Neural cell (in vitro differentiated cells): ENCODE measurements around the gene KIFC3. TPM values are rescaled to one million over a fixed set of nuclear protein-coding genes. Genes with fewer than 3 reads are reported as not detected.

Experiments
- H2AFZ ChIP-seq: fragments of 200-600, 300-800 bp; sonication (generic), shearing (Covaris generic); 2 replicates; pipeline ENCODE4 v1.6.0; 2014; ENCODE audit warnings: low read depth, mild to moderate bottlenecking, antibody characterized with exemption, low read length, moderate library complexity
- H3F3A ChIP-seq: fragments of 200-600 bp; shearing (Covaris generic); 2 replicates; pipeline ENCODE4 v1.6.1; 2016; ENCODE audit warnings: mild to moderate bottlenecking, moderate library complexity, mixed read lengths, antibody characterized with exemption, low read length; ENCODE audit not compliant: insufficient read depth, poor library complexity, severe bottlenecking
- H3K27ac ChIP-seq: fragments of 200-600, 300-800 bp; sonication (generic), shearing (Covaris generic); 2 replicates; pipeline ENCODE4 v1.5.1; 2014; ENCODE audit warnings: mild to moderate bottlenecking, low read length, moderate library complexity
- H3K27me3 ChIP-seq: fragments of 300-800, 200-600 bp; sonication (generic), shearing (Covaris generic); 2 replicates; pipeline ENCODE4 v1.6.0; 2014; ENCODE audit warnings: mild to moderate bottlenecking, low read depth, low read length, moderate library complexity; ENCODE audit not compliant: insufficient read depth
- H3K36me3 ChIP-seq: fragments of 300-800, 200-600 bp; sonication (generic), shearing (Covaris generic); 2 replicates; pipeline ENCODE4 v1.5.1; 2014; ENCODE audit warnings: mild to moderate bottlenecking, antibody characterized with exemption, low read length, moderate library complexity; ENCODE audit not compliant: insufficient read depth
- H3K4me2 ChIP-seq: fragments of 300-800, 200-600 bp; sonication (generic), shearing (Covaris generic); 2 replicates; pipeline ENCODE4 v1.6.0; 2014; ENCODE audit warnings: mild to moderate bottlenecking, low read length
- H3K4me3 ChIP-seq: fragments of 300-800, 200-600 bp; sonication (generic), shearing (Covaris generic); 2 replicates; pipeline ENCODE4 v1.5.1; 2014; ENCODE audit warnings: mild to moderate bottlenecking, low read length, moderate library complexity
- H3K79me2 ChIP-seq: fragments of 200-600 bp; shearing (Covaris generic); replicated peaks from 2 replicates; pipeline ENCODE4 v1.6.0; 2014; ENCODE audit warnings: mild to moderate bottlenecking, low read length, moderate library complexity; ENCODE audit not compliant: insufficient read depth
- H3K9ac ChIP-seq: fragments of 300-800, 200-600 bp; sonication (generic), shearing (Covaris generic); 2 replicates; pipeline ENCODE4 v1.6.1; 2016; ENCODE audit warnings: mild to moderate bottlenecking, low read length, mixed read lengths
- H3K9me2 ChIP-seq: fragments of 200-600 bp; shearing (Covaris generic); 2 replicates; pipeline ENCODE4 v1.6.1; 2016; ENCODE audit warnings: mild to moderate bottlenecking, low read length, mixed read lengths; ENCODE audit not compliant: insufficient read depth
- H3K9me3 ChIP-seq: fragments of 200-600, 300-800 bp; sonication (generic), shearing (Covaris generic); 2 replicates; pipeline ENCODE4 v1.6.1; 2016; ENCODE audit warnings: mild to moderate bottlenecking, mixed run types, low read length, moderate library complexity, mixed read lengths
- H4K20me1 ChIP-seq: fragments of 200-600 bp; shearing (Covaris generic); 2 replicates; pipeline ENCODE4 v1.6.1; 2016; ENCODE audit warnings: mild to moderate bottlenecking, mixed run types; ENCODE audit not compliant: insufficient read depth
- EP300 ChIP-seq: fragments of 450-650 bp; conservative IDR thresholded peaks from 2 replicates; pipeline ENCODE4 v1.6.1; 2014; ENCODE audit warnings: antibody characterized with exemption, mild to moderate bottlenecking, moderate library complexity; ENCODE audit not compliant: poor library complexity, severe bottlenecking
- EZH2 ChIP-seq: fragments of 200-600, 300-800 bp; shearing (Covaris generic), sonication (generic); IDR thresholded peaks from 2 replicates; pipeline ENCODE4 v1.6.1; 2014; ENCODE audit warnings: antibody characterized with exemption, low read length, borderline replicate concordance, mild to moderate bottlenecking; ENCODE audit not compliant: insufficient read depth, poor library complexity, severe bottlenecking
- MXI1 ChIP-seq: fragments of 450-650 bp; conservative IDR thresholded peaks from 2 replicates; pipeline ENCODE4 v1.6.1; 2014; ENCODE audit warnings: antibody characterized with exemption, mild to moderate bottlenecking; ENCODE audit not compliant: poor library complexity, severe bottlenecking
- POLR2AphosphoS5 ChIP-seq: IDR thresholded peaks from 2 replicates; pipeline ENCODE4 v1.6.1; 2012
- RAD21 ChIP-seq: fragments of 450-650 bp; conservative IDR thresholded peaks from 2 replicates; pipeline ENCODE4 v1.6.1; 2014; ENCODE audit warnings: antibody characterized with exemption, mild to moderate bottlenecking, moderate library complexity
- REST ChIP-seq: IDR thresholded peaks from 2 replicates; pipeline ENCODE4 v1.6.1; 2012; ENCODE audit warnings: borderline replicate concordance
- SMC3 ChIP-seq: fragments of 450-650 bp; conservative IDR thresholded peaks from 2 replicates; pipeline ENCODE4 v1.6.1; 2014; ENCODE audit warnings: antibody characterized with exemption, mild to moderate bottlenecking, moderate library complexity; ENCODE audit not compliant: poor library complexity
- TAF1 ChIP-seq: IDR thresholded peaks from 2 replicates; pipeline ENCODE4 v1.6.1; 2012; ENCODE audit warnings: low read depth
- polyA plus RNA-seq: library from polyadenylated mRNA; depleted of rRNA; stranded (reverse); fragments of >200 nt; gene quantifications from 2 replicates; pipeline ENCODE4 v1.2.3, GENCODE V29; 2014
- TF ChIP-seq, protein P1 (sequence below): fragments of 450-650 bp; IDR thresholded peaks from 2 replicates; pipeline ENCODE4 v1.5.1; 2014; ENCODE audit warnings: antibody characterized with exemption, mild to moderate bottlenecking, moderate library complexity; ENCODE audit not compliant: poor library complexity, severe bottlenecking

KIFC3 gene
- polyA plus RNA-seq, 1 donor from 2014 or later: 29.7 TPM

- peak within 1 kb of the TSS; percentile 83 for H3K27ac ChIP-seq
Observed at GRCh38 chr16:57735755-57736418, 66.4 kb downstream of the KIFC3 start, which contains the start of gene KATNB1. Gene KATNB1 (plus strand): TSS chr16:57735770. CDS start chr16:57737244, 1,474 bp downstream.

More at GRCh38 chr16:57735755-57736418, 66.4 kb downstream of the KIFC3 start, which contains the start of gene KATNB1:
- peak; percentile 52 for TF ChIP-seq RAD21
- TF ChIP-seq POLR2AphosphoS5: peak; percentile 80
- no peak for TF ChIP-seq EZH2
- peak; percentile 79 for TF ChIP-seq MXI1
- TF ChIP-seq EP300: no peak
- peak; percentile 38 for TF ChIP-seq TAF1
- peak; percentile 29 for TF ChIP-seq REST
- TF ChIP-seq, protein P1, sequence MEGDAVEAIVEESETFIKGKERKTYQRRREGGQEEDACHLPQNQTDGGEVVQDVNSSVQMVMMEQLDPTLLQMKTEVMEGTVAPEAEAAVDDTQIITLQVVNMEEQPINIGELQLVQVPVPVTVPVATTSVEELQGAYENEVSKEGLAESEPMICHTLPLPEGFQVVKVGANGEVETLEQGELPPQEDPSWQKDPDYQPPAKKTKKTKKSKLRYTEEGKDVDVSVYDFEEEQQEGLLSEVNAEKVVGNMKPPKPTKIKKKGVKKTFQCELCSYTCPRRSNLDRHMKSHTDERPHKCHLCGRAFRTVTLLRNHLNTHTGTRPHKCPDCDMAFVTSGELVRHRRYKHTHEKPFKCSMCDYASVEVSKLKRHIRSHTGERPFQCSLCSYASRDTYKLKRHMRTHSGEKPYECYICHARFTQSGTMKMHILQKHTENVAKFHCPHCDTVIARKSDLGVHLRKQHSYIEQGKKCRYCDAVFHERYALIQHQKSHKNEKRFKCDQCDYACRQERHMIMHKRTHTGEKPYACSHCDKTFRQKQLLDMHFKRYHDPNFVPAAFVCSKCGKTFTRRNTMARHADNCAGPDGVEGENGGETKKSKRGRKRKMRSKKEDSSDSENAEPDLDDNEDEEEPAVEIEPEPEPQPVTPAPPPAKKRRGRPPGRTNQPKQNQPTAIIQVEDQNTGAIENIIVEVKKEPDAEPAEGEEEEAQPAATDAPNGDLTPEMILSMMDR: no peak
- peak; percentile 49 for TF ChIP-seq SMC3
- H2AFZ ChIP-seq: peak within 1 kb of the TSS; percentile 77
- H3K4me2 ChIP-seq: peak within 1 kb of the TSS; percentile 80
- peak within 1 kb of the TSS; percentile 74 for H3K4me3 ChIP-seq
- peak within 1 kb of the TSS; percentile 79 for H3K9ac ChIP-seq
- no peaks in the 10 kb centered on the region for H3K27me3 ChIP-seq
- no peaks in the 10 kb centered on the region for H4K20me1 ChIP-seq
- H3F3A ChIP-seq: no peaks in the 10 kb centered on the region
- H3K9me2 ChIP-seq: no peaks in the 10 kb centered on the region
- H3K79me2 ChIP-seq: no peaks in the 10 kb centered on the region
- H3K36me3 ChIP-seq: no peaks in the 10 kb centered on the region
- H3K9me3 ChIP-seq: no peaks in the 10 kb centered on the region
